ENCODE results near the gene SUMO4. TPM values are rescaled to one million over a fixed set of nuclear protein-coding genes. Genes with fewer than 3 reads are reported as not detected.

Gene SUMO4
- total RNA-seq, 2 experiments from 2014 or later: 3.0 to 3.2 TPM

DNA sequence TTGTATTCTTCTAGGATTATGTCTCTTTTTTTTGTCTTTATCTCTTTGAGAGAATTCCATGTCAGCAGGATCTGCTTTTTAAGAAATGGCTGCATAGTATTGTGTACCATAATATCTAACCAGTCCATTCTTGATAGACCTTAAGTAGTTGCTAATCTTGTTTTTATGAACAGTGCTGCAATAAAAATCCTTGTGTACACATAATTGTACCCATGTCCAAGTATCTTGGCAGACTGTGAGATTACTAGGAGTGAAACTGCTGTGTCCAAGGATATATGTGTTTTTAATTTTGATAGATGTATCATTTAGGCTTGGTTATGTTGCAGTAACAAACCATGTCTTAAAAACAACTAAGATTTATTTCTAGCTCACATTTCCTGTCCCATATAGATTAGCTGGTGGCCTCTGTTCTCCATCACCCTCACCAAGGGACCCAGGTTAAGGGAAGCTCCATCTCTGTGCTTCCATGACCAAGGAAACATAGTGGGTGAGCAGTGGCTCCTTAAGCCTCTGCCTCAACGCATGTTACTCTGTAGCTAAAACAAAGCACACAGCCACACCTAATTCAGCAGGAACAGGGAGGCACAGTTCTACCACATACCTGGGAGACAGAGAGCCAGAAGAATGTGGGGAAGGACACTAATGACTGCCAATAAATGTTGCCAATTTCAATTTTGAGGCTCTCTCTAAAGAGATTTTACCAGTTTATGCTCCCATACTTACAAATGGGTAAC is 12.1 kb upstream of the SUMO4 start:
- ChIA-PET CTCF (interaction anchor here (0.7 kb wide), 1 partner anchor 89 kb away, joined by 3 read pairs; no protein-coding TSS in a partner anchor), POLR2A (no interaction called here)

DNA sequence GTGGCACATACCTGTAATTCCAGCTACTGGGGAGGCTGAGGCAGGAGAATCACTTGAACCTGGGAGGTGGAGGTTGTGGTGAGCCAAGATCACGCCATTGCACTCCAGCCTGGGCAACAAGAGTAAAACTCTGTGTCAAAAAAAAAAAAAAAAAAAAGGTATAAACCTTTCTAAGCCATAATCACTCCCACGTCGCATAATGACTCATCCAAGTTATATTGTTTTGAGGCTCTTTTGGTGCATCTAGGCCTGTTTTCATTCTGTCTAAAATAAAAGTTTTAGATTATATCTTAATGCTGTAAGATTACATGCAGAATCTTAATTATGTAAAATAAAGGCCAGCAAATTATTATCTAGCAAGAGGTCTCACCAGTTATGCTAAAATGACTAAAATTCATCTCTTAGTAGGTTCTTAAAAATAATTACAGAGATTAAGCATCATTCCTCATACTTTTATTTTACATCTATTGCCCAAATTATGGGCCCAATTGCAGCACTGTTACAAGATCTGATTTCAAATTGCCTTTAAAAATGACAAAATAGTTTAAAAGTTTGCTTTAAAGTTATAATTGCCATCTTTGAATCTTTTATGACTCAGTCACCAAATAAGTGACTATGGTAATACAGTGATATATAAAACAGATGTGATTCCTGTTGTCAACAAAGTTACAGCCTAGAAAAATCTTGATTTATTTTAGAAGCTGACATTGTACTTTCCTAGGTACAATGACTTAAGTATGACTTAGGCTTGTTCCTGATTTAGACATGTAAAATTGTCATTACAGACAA is 10.4 kb upstream of the SUMO4 start:
- POLR2A ChIA-PET: no interaction called here
- CTCF ChIA-PET: no interaction called here

DNA sequence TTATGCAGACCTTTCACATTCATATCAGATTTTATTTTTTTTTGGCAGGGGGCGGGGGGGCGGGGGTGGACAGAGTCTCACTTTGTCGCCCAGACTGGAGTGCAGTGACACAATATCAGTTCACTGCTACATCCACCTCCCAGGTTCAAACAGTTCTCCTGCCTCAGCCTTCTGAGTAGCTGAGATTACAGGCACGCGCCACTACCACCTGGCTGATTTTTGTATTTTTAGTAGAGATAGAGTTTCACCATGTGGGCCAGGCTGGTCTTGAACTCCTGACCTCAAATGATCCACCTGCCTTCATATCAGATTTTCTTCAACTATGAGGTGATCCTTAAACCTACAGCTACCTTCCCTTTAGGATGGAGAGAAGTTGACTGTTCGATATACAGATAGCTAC is 8.0 kb upstream of the SUMO4 start:
- ChIA-PET POLR2A (no interaction called here), CTCF (interaction anchor here (1.0 to 1.1 kb wide), 2 partner anchors 15 to 40 kb away, joined by 3 read pairs; no protein-coding TSS in a partner anchor)

DNA sequence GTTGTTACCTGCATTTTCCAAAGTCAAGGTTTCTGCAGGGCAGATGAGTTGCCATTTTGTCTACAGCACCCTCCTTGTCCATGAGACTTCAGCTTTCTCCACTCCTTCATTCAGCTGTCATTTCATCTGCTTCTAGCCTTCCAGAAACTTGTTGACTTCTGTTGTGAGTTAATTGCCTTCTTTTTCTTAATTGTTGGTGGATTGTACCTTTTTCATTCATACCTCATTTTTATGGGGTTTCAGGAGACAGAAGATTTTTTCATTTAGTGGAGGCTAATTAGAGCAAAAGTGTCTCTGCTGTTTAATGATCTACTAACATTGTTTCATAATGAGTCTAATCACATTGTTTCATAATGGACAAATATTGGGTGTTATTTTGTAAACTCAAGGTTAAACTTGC is 7.5 kb upstream of the SUMO4 start:
- CTCF ChIA-PET: interaction anchor here (1.0 to 1.1 kb wide), 2 partner anchors 15 to 40 kb away, joined by 3 read pairs; no protein-coding TSS in a partner anchor
- POLR2A ChIA-PET: no interaction called here

DNA sequence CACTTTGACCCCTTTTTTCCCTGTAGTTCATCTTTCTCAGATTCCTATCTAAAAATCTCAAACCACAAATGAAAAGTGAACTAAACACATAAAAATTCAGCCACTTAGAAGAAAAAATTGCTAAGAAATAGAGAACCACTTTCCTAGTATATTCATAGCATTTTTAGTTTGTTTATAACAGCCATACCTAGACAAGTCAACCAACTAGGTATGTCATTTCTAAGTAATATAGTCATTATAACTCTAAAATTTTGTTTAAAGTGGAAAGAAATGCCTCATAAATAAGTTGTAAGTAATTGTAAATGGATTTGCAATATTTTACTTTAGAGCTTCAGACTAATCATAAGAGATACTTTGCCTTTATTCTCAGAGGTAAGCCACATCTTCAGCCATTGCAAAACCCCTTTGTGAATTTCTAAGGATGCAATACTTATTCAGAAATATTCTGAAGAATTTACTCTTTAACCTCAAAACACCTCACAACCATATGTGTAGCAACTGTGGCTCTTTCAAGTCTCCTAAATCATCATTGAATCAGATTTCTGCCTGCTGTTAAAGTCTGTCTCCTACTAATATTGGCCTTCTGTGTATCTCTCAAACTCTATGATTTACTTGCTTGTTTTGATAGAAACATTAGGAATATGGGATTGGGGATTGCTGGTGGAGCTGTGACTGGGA is 6.9 kb upstream of the SUMO4 start:
- CTCF ChIA-PET: interaction anchor here (1.0 to 1.1 kb wide), 3 partner anchors 16 to 39 kb away, joined by 3 to 4 read pairs (median 3); no protein-coding TSS in a partner anchor
- POLR2A ChIA-PET: no interaction called here

DNA sequence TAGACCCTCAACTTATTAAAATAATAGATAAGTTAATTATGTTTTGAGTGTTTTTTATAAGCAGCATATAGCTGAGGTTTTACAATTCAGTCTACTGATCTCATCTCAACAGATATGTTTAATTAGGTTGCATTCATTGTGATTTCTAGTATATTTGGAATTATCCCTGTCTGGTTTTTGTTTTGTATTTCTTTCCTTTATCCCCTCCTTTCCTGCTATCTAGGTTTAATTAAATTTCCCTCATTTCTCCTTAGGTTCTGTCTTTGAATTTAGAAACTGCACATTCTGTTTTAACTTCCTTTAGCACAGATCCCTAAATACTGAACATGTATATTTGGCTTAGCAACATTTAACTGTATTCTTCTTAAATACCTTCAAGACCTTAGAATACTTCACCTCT is 4.9 kb upstream of the SUMO4 start:
- POLR2A ChIA-PET: interaction anchor here (0.6 kb wide), 1 partner anchor 56 kb away, joined by 10 read pairs; no protein-coding TSS in a partner anchor
- CTCF ChIA-PET: no interaction called here

DNA sequence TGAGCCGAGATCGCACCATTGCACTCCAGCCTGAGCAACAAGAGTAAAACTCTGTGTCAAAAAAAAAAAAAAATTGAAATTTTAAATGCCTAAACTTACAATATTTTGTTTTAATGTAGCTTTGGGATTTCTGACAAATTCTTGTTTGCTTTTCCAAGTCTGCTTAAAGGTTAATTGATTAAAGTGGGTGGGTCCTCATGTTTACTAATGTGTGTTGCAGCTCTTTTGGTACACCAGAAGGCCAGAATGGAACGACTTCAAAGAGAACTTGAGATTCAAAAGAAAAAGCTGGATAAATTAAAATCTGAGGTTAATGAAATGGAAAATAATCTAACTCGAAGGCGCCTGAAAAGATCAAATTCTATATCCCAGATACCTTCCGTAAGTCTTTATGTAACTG is 2.7 kb upstream of the SUMO4 start:
- ChIA-PET POLR2A (no interaction called here), CTCF (interaction anchor here (1.1 kb wide), 1 partner anchor 13 kb away, joined by 3 read pairs; no protein-coding TSS in a partner anchor)

DNA sequence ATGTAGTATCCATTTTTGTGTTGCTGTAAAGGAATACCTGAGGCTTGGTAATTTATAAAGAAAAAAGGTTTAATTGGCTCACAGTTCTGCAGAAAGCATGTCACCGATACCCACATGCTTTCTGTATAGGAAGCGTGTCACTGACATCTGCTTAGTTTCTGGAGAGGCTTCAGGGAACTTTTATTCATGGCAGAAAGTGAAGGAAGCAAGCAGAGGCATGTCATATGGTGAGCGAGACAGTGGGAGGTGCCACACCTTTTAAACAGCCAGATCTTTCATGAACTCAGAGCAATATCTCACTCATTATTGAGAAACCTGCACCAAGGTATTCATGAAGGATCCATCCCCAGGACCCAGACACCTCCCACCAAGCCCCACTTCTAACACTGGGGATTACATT is 3.5 kb downstream of the SUMO4 start:
- ChIA-PET CTCF (no interaction called here), POLR2A (no interaction called here)

DNA sequence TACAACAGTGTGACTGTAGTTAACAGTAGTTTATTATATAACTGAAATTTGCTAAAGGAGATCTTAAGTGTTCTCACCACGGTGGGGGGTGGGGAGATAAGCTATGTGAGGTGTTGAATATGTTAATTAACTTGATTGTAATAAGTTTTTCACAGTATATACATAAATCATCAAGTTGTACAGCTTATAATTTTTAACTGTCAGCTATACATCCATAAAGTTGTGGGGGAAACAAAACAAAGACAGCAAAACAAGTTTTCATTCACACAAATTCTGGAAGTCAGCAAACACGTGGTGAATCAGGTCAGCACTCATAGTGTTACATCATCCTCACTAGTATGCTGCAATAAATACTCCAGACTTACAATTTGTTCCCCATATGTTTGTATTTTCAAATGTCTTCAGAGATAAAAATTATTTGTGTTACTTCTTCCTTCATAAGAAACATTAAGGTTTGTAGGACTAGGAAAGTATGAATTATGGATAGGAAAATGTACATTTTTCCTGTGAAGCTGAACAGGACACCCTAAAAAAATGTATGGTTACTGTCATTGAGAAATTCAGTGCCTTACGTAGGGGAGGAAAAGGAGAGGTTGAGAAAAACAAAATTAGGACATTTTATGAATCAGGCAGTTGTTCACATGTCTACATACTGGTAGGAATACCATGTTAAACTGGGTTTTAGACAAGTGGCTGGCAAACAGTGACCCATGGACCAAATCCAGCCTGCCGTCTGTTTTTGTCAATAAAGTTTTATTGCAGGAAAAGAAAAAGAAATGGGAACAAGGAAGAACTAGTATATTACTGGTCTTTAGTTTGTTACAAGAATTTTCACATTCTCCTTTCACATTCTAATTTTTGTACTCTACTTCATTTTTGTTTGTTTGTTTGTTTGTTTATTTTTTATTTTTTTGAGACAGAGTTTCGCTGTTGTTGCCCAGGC is 6.0 kb downstream of the SUMO4 start:
- ChIA-PET POLR2A (no interaction called here), CTCF (interaction anchor here (0.8 kb wide), 1 partner anchor 12 kb away, joined by 3 read pairs; no protein-coding TSS in a partner anchor)

DNA sequence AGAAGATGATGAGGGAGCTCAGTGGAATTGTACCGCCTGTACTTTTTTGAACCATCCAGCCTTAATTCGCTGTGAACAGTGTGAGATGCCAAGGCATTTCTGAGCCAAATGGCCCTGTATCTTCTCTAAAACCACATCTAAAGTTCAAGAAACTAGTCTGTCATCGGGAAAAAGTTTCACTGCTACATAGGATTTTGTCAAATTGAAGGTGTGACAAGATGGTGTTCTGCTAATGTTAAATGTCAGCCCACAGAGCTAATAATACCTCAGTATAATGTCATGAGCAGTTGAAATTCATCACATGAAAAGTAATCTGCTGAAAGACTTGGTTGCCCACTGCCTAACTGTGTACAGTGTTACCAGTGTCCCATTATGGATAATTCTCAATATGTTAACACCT is 9.6 kb downstream of the SUMO4 start:
- POLR2A ChIA-PET: no interaction called here
- CTCF ChIA-PET: interaction anchor here (1.2 kb wide), 1 partner anchor 12 kb away, joined by 3 read pairs; no protein-coding TSS in a partner anchor

DNA sequence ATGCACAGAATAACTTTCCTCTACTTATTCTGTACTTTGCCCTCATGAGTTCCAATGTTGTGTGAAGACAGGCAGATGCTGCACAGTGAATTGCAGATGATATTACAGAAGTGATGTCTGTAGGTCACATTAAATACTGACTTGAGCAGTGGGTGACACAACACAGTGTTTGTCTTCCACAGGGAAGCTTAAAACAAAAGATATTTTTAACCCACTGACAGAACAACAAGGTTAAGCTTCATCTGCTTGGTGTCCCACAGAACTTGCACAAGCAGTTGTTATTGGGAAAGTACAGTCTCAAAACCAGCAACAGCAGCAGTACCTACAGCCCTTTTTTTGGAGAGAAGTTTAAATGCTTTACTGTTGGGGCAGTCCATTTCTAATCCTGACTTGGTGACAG is 10.5 kb downstream of the SUMO4 start:
- ChIA-PET CTCF (interaction anchor here (1.2 kb wide), 1 partner anchor 13 kb away, joined by 3 read pairs; no protein-coding TSS in a partner anchor), POLR2A (no interaction called here)

DNA sequence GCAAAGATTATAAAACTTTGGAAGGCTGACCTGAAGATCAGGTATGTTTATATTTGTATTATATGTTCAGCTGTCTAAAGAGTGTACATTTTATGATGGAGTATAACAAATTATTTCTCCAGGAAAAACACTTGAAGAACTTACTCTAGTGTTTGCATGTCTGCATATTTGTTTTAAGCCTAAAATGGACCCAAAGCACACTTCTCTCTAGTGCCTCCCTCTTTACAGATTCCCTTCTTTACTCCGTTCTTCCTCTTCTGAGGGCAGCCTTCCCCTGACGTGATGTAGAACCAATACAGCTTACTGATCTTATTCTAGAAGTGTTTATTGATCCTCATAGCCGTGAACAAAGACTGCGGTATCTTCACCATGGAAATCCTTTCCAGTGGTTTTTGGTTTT is 13.9 kb downstream of the SUMO4 start:
- ChIA-PET POLR2A (no interaction called here), CTCF (interaction anchor here (0.6 kb wide), 1 partner anchor 76 kb away, joined by 3 read pairs; no protein-coding TSS in a partner anchor)

DNA sequence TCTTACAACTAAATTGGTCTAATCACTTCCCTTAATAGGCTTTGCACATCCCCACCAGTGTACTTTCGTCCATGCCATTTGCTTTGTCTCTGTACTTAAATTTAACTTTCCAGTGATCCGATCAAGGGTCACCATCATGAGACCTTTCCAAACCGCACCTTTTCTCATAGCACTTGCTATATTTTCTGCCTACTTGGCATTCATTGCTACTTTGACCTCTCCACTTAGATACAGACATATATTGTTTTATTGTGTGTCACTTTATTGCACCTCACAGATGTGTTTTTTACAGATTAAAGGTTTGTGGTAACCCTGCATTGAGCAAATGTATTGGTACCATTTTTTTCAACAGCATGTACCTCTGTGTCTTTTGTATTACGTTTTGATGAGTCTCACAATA is 14.8 kb downstream of the SUMO4 start:
- CTCF ChIA-PET: no interaction called here

DNA sequence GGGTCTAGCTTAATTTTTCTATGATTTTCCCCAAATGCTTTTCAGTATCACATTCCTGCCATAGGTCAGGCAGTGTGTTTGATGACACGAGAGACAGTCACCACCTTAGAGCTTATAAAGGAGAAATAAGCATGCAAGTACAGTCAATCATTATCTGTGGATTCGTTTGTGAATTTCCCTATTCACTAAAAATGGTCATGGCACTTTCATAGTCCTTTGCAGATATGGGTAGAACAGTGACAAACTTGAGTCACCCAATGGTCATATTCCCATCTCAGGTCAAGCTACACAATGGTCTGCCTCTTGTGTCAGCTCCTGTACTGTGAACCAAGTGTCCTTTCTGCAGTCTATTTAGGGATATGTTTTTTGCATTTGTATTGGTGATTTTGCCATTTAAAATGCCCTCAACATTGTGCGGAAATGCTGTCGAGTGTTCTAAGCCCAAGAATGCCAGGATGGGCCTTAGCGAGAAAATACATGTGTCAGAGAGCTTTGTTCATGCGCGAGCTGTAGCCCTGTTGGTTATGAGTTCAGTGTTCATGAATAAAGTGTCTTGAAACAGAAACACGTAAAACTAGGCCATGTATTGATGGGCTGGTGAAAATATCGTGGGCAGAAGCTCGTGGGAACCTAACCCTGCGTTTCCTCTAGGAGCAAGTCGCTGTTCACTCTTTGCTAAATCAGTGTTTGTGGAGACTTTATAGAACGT is 19.8 kb downstream of the SUMO4 start:
- CTCF ChIA-PET: interaction anchor here (1.2 to 2.6 kb wide), 3 partner anchors 12 to 356 kb away, joined by 3 to 13 read pairs (median 3); no protein-coding TSS in a partner anchor
- POLR2A ChIA-PET: no interaction called here

More for the DNA sequence above, 14.8 kb downstream of the SUMO4 start:
- POLR2A ChIA-PET: interaction anchor here (0.5 kb wide), 1 partner anchor 64 kb away, joined by 3 read pairs; no protein-coding TSS in a partner anchor

DNA sequence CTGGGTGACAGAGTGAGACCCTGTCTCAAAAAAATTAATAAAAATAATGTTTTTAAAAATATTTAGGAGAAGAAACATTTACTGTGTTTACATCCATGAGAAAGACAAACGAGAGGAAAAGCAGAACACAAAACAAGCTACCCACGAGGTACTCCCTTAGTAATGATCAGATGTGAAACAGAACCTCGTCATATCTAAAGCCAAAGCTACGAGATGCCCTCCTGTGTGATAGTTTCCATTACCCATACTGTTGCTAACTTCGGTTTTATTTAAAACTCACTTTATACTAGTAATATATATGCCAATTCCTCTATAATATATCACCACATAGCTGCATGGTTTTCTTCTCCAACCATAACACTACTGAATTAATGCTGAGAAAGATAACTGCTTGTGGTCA is 21.1 kb downstream of the SUMO4 start:
- CTCF ChIA-PET: interaction anchor here (0.6 to 2.6 kb wide), 5 partner anchors 11 to 375 kb away, joined by 3 to 13 read pairs (median 3); no protein-coding TSS in a partner anchor
- POLR2A ChIA-PET: no interaction called here

DNA sequence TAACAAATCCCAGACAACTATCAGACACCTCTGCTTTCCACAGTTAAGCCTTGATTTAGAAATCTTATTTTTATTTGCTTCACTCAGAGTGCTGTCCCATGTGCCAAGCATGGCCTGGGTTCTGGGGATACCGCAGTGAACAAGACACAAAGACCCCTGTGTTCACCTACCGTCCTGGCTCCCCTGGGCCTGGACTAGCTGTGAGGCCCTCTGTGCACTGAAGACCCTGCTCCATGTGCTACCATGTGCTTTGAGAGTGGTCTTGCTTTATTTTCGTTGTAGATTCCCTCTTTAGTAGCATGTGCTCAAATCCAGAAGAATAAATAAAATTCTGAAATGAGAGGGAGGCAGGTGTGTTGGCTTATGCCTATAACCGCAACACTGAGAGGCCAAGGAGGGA is 22.5 kb downstream of the SUMO4 start:
- ChIA-PET POLR2A (no interaction called here), CTCF (interaction anchor here (1.1 to 1.3 kb wide), 2 partner anchors 9 to 10 kb away, joined by 3 read pairs; no protein-coding TSS in a partner anchor)

DNA sequence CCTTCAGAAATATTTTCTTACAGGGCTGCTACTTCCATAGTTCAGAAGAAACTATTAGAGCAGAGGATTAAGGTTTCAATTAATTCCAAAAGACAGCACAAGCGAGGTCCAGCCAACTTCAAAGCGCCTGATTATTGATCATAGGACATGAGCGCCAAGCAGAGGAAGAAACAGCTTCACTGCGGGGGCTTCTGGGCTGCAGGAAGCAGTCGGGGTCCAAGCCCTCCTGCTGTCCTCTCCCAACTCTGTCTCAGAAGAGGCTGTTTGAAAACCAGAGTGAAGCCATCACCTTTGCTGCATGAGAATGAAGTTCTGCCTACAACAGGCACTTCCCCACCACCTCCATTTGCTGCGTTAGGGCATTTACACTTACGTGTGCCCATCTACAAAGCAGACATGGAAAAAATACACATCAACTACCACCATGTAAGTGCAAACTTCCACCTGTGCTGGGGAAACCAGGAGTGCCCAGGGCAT is 23.9 kb downstream of the SUMO4 start:
- ChIA-PET CTCF (interaction anchor here (1.2 kb wide), 1 partner anchor 846 kb away, joined by 3 read pairs; no protein-coding TSS in a partner anchor), POLR2A (interaction anchor here (0.7 kb wide), 1 partner anchor 406 kb away, joined by 3 read pairs; no protein-coding TSS in a partner anchor)

DNA sequence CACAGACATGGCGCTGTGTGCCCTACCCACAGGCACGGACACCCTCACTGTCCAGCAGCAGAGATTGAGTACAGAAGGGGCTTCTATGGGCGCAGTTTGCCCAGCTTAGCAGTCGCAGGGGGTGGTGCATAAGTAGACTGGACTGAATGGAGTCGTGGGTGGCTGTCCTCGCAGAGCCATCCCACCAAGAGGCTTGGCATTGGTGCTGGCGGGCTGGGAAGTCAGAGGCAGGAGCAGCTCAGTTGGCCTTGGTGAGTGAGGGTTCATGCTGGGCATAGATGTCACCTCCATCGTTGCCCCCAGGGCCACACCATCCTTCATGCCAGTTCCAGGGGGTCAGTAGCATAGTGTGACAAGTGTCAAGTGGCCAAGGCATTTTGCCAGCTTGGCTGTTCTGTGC is 25.2 kb downstream of the SUMO4 start:
- CTCF ChIA-PET: interaction anchor here (0.7 kb wide), 1 partner anchor 91 kb away, joined by 3 read pairs; no protein-coding TSS in a partner anchor

More for the DNA sequence above, 25.2 kb downstream of the SUMO4 start:
- POLR2A ChIA-PET: no interaction called here
